OCI-LY1 (cell line): Measurements from ENCODE around the gene COX19.

ENCODE experiments used
- H2AFZ ChIP-seq: fragments of 200-600 bp; sonication (generic), shearing (Covaris generic); 2 replicates; pipeline ENCODE4 v1.6.0; 2014; ENCODE audit warnings: antibody characterized with exemption, mild to moderate bottlenecking, low read length
- H3F3A ChIP-seq: fragments of 200-600 bp; sonication (generic), shearing (Covaris generic); 2 replicates; pipeline ENCODE4 v1.6.0; 2014; ENCODE audit warnings: mild to moderate bottlenecking, antibody characterized with exemption, low read length, moderate library complexity; ENCODE audit not compliant: insufficient read depth
- H3K27ac ChIP-seq: fragments of 200-600 bp; sonication (generic); 2 replicates; pipeline ENCODE4 v1.5.1; 2014; ENCODE audit warnings: low read length, mixed run types, mild to moderate bottlenecking, low read depth; ENCODE audit not compliant: poor library complexity, severe bottlenecking
- H3K27me3 ChIP-seq: fragments of 200-600 bp; sonication (generic); 2 replicates; pipeline ENCODE4 v1.6.0; 2014; ENCODE audit warnings: antibody characterized with exemption, mild to moderate bottlenecking, low read length, moderate library complexity; ENCODE audit not compliant: insufficient read depth
- H3K36me3 ChIP-seq: fragments of 200-600 bp; sonication (generic); 2 replicates; pipeline ENCODE4 v1.6.1; 2014; ENCODE audit warnings: mild to moderate bottlenecking, antibody characterized with exemption, low read length, moderate library complexity, mixed read lengths; ENCODE audit not compliant: insufficient read depth
- H3K4me1 ChIP-seq: fragments of 200-600 bp; sonication (generic); 2 replicates; pipeline ENCODE4 v1.5.1; 2014; ENCODE audit warnings: mild to moderate bottlenecking, low read length, moderate library complexity; ENCODE audit not compliant: insufficient read depth, severe bottlenecking
- H3K4me2 ChIP-seq: fragments of 200-600 bp; sonication (generic), shearing (Covaris generic); 2 replicates; pipeline ENCODE4 v1.6.1; 2014; ENCODE audit warnings: low read length
- H3K4me3 ChIP-seq: fragments of 200-600 bp; sonication (generic); 2 replicates; pipeline ENCODE4 v1.5.1; 2014; ENCODE audit warnings: low read length, low read depth, mild to moderate bottlenecking, mixed read lengths; ENCODE audit not compliant: poor library complexity, severe bottlenecking
- H3K79me2 ChIP-seq: fragments of 200-600 bp; shearing (Covaris generic); 2 replicates; pipeline ENCODE4 v1.6.1; 2016; ENCODE audit warnings: mixed run types, low read length, mixed read lengths; ENCODE audit not compliant: insufficient read depth
- H3K9ac ChIP-seq: fragments of 200-600 bp; sonication (generic), shearing (Covaris generic); 2 replicates; pipeline ENCODE4 v1.6.1; 2014; ENCODE audit warnings: mild to moderate bottlenecking, low read length, mixed read lengths
- H3K9me2 ChIP-seq: fragments of 200-600 bp; sonication (generic), shearing (Covaris generic); 2 replicates; pipeline ENCODE4 v1.6.1; 2014; ENCODE audit warnings: low read depth, mild to moderate bottlenecking, low read length, mixed read lengths
- H3K9me3 ChIP-seq: fragments of 200-600 bp; shearing (Covaris generic); 2 replicates; pipeline ENCODE4 v1.6.1; 2014; ENCODE audit warnings: low read length, mixed read lengths
- H4K20me1 ChIP-seq: fragments of 200-600 bp; sonication (generic), shearing (Covaris generic); 2 replicates; pipeline ENCODE4 v1.6.0; 2016; ENCODE audit warnings: mild to moderate bottlenecking, low read length; ENCODE audit not compliant: insufficient read depth
- CTCF ChIP-seq: fragments of 200-600 bp; sonication (generic), shearing (Covaris generic); IDR thresholded peaks from 2 replicates; pipeline ENCODE4 v1.5.1; 2017; ENCODE audit warnings: mild to moderate bottlenecking, antibody characterized with exemption, low read length, moderate library complexity, mixed read lengths
- EZH2 ChIP-seq: fragments of 200-600 bp; sonication (generic), shearing (Covaris generic); IDR thresholded peaks from 2 replicates; pipeline ENCODE4 v1.8.0; 2017; ENCODE audit warnings: borderline replicate concordance, mixed run types, mild to moderate bottlenecking, antibody characterized with exemption, low read length, moderate library complexity, mixed read lengths

The COX19 gene

GRCh38 chr7:1019255-1019785, 44.0 kb upstream of the COX19 start:
- H3K27me3 ChIP-seq: no peaks in the 10 kb centered on the region
- no peak overlapping the region for H3K9ac ChIP-seq
- no peak overlapping the region for H3K4me2 ChIP-seq
- no peak overlapping the region for H3K4me3 ChIP-seq
- H3K27ac ChIP-seq: no peak overlapping the region
- H2AFZ ChIP-seq: no peak overlapping the region
- no peaks in the 10 kb centered on the region for H4K20me1 ChIP-seq
- H3K36me3 ChIP-seq: no peaks in the 10 kb centered on the region
- peaks cover 31% of the 10 kb centered on the region for H3K4me1 ChIP-seq
- TF ChIP-seq CTCF (no peak), EZH2 (no peak)
- no peaks in the 10 kb centered on the region for H3K79me2 ChIP-seq
- H3K9me2 ChIP-seq: no peaks in the 10 kb centered on the region
- H3F3A ChIP-seq: no peaks in the 10 kb centered on the region
- no peaks in the 10 kb centered on the region for H3K9me3 ChIP-seq

- H3K36me3 ChIP-seq: no peaks in the 10 kb centered on the region
- TF ChIP-seq CTCF (no peak), EZH2 (no peak)
- no peaks in the 10 kb centered on the region for H4K20me1 ChIP-seq
- H2AFZ ChIP-seq: no peak overlapping the region
- H3F3A ChIP-seq: no peaks in the 10 kb centered on the region
- H3K4me3 ChIP-seq: no peak overlapping the region
- H3K9ac ChIP-seq: no peak overlapping the region
- no peaks in the 10 kb centered on the region for H3K9me3 ChIP-seq
- no peaks in the 10 kb centered on the region for H3K79me2 ChIP-seq
- H3K27ac ChIP-seq: no peak overlapping the region
- H3K4me2 ChIP-seq: no peak overlapping the region
- peaks cover 21% of the 10 kb centered on the region for H3K4me1 ChIP-seq
- H3K27me3 ChIP-seq: no peaks in the 10 kb centered on the region
- H3K9me2 ChIP-seq: no peaks in the 10 kb centered on the region
Observed at GRCh38 chr7:1018334-1018695, 43.0 kb upstream of the COX19 start.

GRCh38 chr7:1017586-1018333, 42.4 kb upstream of the COX19 start:
- H3K9me3 ChIP-seq: no peaks in the 10 kb centered on the region
- H3K9ac ChIP-seq: no peak overlapping the region

More at GRCh38 chr7:1017586-1018333, 42.4 kb upstream of the COX19 start:
- Histone ChIP-seq H3K9me2 (no peaks in the 10 kb centered on the region), H3K27ac (no peak overlapping the region), H3K79me2 (no peaks in the 10 kb centered on the region), H3K4me1 (peaks cover 16% of the 10 kb centered on the region), H3K4me3 (no peak overlapping the region), H2AFZ (no peak overlapping the region), H3K36me3 (no peaks in the 10 kb centered on the region), H3K27me3 (no peaks in the 10 kb centered on the region), H3F3A (no peaks in the 10 kb centered on the region), H3K4me2 (no peak overlapping the region), H4K20me1 (no peaks in the 10 kb centered on the region)
- TF ChIP-seq CTCF: no peak
- no peak for TF ChIP-seq EZH2
